Activated CD4-positive, alpha-beta T cell treated with anti-CD3 and anti-CD28 coated beads, Interleukin-2, amount 50 U/mL, for 1 hour (primary cell): Measurements from ENCODE around the gene DTHD1.
A peak's percentile ranks its signal among the peaks of the same experiment; 100 is the strongest.

Source experiments
- DNase-seq: peaks from one replicate; pipeline ENCODE4 v3.0.0-alpha.2; 2020

Gene DTHD1

GRCh38 chr4:36273276-36273675 lies 8.1 kb upstream of the DTHD1 start:
- DNase-seq: no peak

GRCh38 chr4:36274158-36274557 lies 7.3 kb upstream of the DTHD1 start:
- DNase-seq: no peak

GRCh38 chr4:36277533-36277932 lies 3.9 kb upstream of the DTHD1 start:
- DNase-seq: no peak

GRCh38 chr4:36278789-36279188 lies 2.6 kb upstream of the DTHD1 start:
- no peak for DNase-seq

GRCh38 chr4:36280555-36280954 lies 861 bp upstream of the DTHD1 start:
- no peak for DNase-seq

GRCh38 chr4:36282503-36283030 lies 1.2 kb downstream of the DTHD1 start:
- no peak for DNase-seq

- no peak for DNase-seq
Measured at GRCh38 chr4:36283912-36284465, 2.6 kb downstream of the DTHD1 start.

GRCh38 chr4:36285784-36286480 lies 4.5 kb downstream of the DTHD1 start:
- DNase-seq: peak; percentile 24

- DNase-seq: no peak
Measured at GRCh38 chr4:36286481-36286871, 5.1 kb downstream of the DTHD1 start.

- DNase-seq: no peak
Measured at GRCh38 chr4:36288731-36289426, 7.5 kb downstream of the DTHD1 start.

- DNase-seq: no peak
Measured at GRCh38 chr4:36290641-36291040, 9.2 kb downstream of the DTHD1 start.

- no peak for DNase-seq
Measured at GRCh38 chr4:36292556-36293188, 11.3 kb downstream of the DTHD1 start.

GRCh38 chr4:36301127-36301526 lies 19.7 kb downstream of the DTHD1 start:
- DNase-seq: no peak

- DNase-seq: no peak
Measured at GRCh38 chr4:36303426-36304137, 22.2 kb downstream of the DTHD1 start.

GRCh38 chr4:36304138-36304681 lies 22.8 kb downstream of the DTHD1 start:
- no peak for DNase-seq

GRCh38 chr4:36308150-36308549 lies 26.7 kb downstream of the DTHD1 start:
- DNase-seq: no peak

GRCh38 chr4:36310216-36310615 lies 28.8 kb downstream of the DTHD1 start:
- DNase-seq: no peak

- DNase-seq: no peak
Measured at GRCh38 chr4:36310793-36311192, 29.4 kb downstream of the DTHD1 start.

- DNase-seq: no peak
Measured at GRCh38 chr4:36312511-36312910, 31.1 kb downstream of the DTHD1 start.

- no peak for DNase-seq
Measured at GRCh38 chr4:36313301-36313700, 31.9 kb downstream of the DTHD1 start.

- no peak for DNase-seq
Measured at GRCh38 chr4:36313703-36314102, 32.3 kb downstream of the DTHD1 start.

GRCh38 chr4:36316607-36317006 lies 35.2 kb downstream of the DTHD1 start:
- no peak for DNase-seq

GRCh38 chr4:36317721-36318120 lies 36.3 kb downstream of the DTHD1 start:
- no peak for DNase-seq
